ENCODE data around the gene POU2F3. TPM values are rescaled to one million over a fixed set of nuclear protein-coding genes. Genes with fewer than 3 reads are reported as not detected.

POU2F3 gene
- total RNA-seq, 2 donors from 2014 or later, result 0.77 to 1.5 TPM

GRCh38 chr11:120354068-120354467, 114.1 kb downstream of the POU2F3 start:
- Histone ChIP-seq H3K27me3 (no peaks in the 10 kb centered on the region), H3K27ac (no peak overlapping the region), H3K4me1 (peaks cover 4% of the 10 kb centered on the region), H3K36me3 (no peaks in the 10 kb centered on the region), H3K4me3 (no peak overlapping the region), H3K9ac (ENCODE audit: low read depth in 2 of 2, low read length in 2 of 2) (no peak overlapping the region), H3K9me3 (no peaks in the 10 kb centered on the region)
- intact Hi-C loops (cut with DNase I), result no loop called here
- no peak for DNase-seq
- no peak for TF ChIP-seq CTCF (IDR thresholded peaks at IDR 0.05)

DNA sequence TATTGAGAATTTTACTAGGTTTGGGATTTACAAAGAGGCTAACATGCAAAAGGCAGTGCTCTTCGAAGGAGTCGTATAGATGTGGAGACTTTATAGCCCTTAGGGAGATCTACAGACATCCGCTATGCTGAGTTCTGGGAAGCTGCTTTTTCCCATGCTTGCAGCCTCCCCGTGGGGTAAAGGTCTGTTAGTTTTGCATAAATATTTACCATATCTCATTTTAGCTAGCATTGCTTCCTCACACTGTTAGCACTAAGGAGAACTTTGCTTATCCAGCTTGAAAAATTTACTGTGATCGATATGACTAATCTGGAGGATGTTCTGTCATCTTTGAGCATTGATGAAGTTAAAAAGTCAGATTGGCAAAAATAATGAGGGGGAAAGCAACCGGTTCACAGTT, 114.8 kb downstream of the POU2F3 start:
- Histone ChIP-seq H3K9ac (ENCODE audit: low read depth in 2 of 2, low read length in 2 of 2) (no peak overlapping the region), H3K27ac (no peak overlapping the region), H3K27me3 (no peaks in the 10 kb centered on the region), H3K4me3 (no peak overlapping the region), H3K4me1 (peaks cover 4% of the 10 kb centered on the region), H3K36me3 (no peaks in the 10 kb centered on the region), H3K9me3 (no peaks in the 10 kb centered on the region)
- DNase-seq, result no peak
- intact Hi-C loops (cut with DNase I), result no loop called here
- TF ChIP-seq CTCF (IDR thresholded peaks at IDR 0.05), result no peak

- H3K9ac ChIP-seq (ENCODE audit: low read depth in 2 of 2, low read length in 2 of 2), result no peak overlapping the region
- TF ChIP-seq CTCF (IDR thresholded peaks at IDR 0.05), result no peak
- intact Hi-C loops (cut with DNase I), result no loop called here
- H3K9me3 ChIP-seq, result no peaks in the 10 kb centered on the region
- no peaks in the 10 kb centered on the region for H3K27me3 ChIP-seq
- no peaks in the 10 kb centered on the region for H3K36me3 ChIP-seq
- DNase-seq, result no peak
- H3K27ac ChIP-seq, result no peak overlapping the region
- no peaks in the 10 kb centered on the region for H3K4me1 ChIP-seq
- no peak overlapping the region for H3K4me3 ChIP-seq
These were observed 117.7 kb downstream of the POU2F3 start for GRCh38 chr11:120357620-120358019.

DNA sequence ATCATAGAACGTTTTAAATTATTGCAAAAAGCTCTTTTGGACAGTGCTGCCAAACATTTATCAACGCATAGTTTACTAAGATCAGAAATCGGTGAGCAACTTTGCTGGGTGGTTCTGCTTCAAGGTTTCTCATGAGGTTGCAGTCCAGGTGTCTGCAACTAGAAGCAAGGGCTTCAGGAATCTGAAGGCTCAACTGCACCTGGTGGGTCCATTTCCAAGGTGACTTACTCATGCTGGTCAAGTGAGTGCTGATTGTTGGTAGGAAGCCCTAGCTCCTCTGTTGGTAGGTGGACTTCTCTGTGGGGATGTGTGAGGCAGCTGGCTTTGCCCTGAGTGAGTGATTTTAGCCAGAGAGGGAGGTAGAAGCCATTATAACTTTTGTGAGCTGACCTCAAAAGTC, 118.8 kb downstream of the POU2F3 start:
- Histone ChIP-seq H3K27ac (no peak overlapping the region), H3K9me3 (no peaks in the 10 kb centered on the region), H3K36me3 (no peaks in the 10 kb centered on the region), H3K4me1 (no peaks in the 10 kb centered on the region), H3K27me3 (no peaks in the 10 kb centered on the region), H3K4me3 (no peak overlapping the region), H3K9ac (ENCODE audit: low read depth in 2 of 2, low read length in 2 of 2) (no peak overlapping the region)
- TF ChIP-seq CTCF (IDR thresholded peaks at IDR 0.05), result no peak
- DNase-seq, result no peak
- intact Hi-C loops (cut with DNase I), result no loop called here

- H3K4me3 ChIP-seq, result no peak overlapping the region
- DNase-seq, result no peak
- TF ChIP-seq CTCF (IDR thresholded peaks at IDR 0.05), result no peak
- H3K9me3 ChIP-seq, result no peaks in the 10 kb centered on the region
- intact Hi-C loops (cut with DNase I), result no loop called here
- H3K36me3 ChIP-seq, result no peaks in the 10 kb centered on the region
- H3K27me3 ChIP-seq, result no peaks in the 10 kb centered on the region
- no peak overlapping the region for H3K9ac ChIP-seq (ENCODE audit: low read depth in 2 of 2, low read length in 2 of 2)
- H3K4me1 ChIP-seq, result no peaks in the 10 kb centered on the region
- no peak overlapping the region for H3K27ac ChIP-seq
These were observed 123.5 kb downstream of the POU2F3 start for GRCh38 chr11:120363436-120363835.

DNA sequence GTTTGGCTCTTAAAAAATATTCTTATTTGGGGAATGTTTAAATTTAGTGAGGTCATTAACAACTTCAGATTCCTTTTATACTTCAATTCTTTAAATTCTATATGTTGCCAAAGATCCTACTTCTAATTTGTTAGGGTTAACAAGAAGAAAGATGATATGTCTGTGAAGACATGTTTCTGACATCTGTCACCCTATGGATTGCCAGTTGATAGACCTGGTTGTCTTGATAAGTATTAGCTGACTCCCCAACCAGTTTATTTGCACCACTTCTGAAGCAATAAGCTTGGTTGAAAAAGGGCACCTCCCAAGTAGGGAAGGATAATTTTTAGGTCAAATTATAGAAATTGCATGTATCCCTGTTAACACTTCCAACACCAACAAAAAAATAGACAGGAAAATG, 125.6 kb downstream of the POU2F3 start:
- Histone ChIP-seq H3K27ac (no peak overlapping the region), H3K9ac (ENCODE audit: low read depth in 2 of 2, low read length in 2 of 2) (no peak overlapping the region), H3K4me1 (no peaks in the 10 kb centered on the region), H3K9me3 (no peaks in the 10 kb centered on the region), H3K4me3 (no peak overlapping the region), H3K27me3 (no peaks in the 10 kb centered on the region), H3K36me3 (no peaks in the 10 kb centered on the region)
- intact Hi-C loops (cut with DNase I), result no loop called here
- no peak for DNase-seq
- TF ChIP-seq CTCF (IDR thresholded peaks at IDR 0.05), result no peak
